Tibial artery (tissue), 4 donors: ENCODE data around the gene RAB44.

ENCODE experiments used
- DNase-seq, 2 donors: peaks; one replicate each; pipeline ENCODE4 v3.0.0-alpha.2; 2019
- H3K27ac ChIP-seq, 2 donors: fragments of 200-600 bp; sonication (generic) in 1 of 2; 1 replicate in 1 of 2; 2 replicates in 1 of 2; pipeline ENCODE4 v1.5.1; 2018 to 2019; ENCODE audit warnings: mild to moderate bottlenecking in 1 of 2
- H3K27me3 ChIP-seq, 2 donors: fragments of 200-600 bp; sonication (generic) in 1 of 2; one replicate each; pipeline versions ENCODE4 v1.5.1 to v1.6.0; 2016 to 2019
- H3K36me3 ChIP-seq, 3 donors: fragments of 200-600 bp; sonication (generic) in 2 of 3; one replicate each; pipeline ENCODE4 v1.5.1; 2016 to 2019; ENCODE audit warnings: mild to moderate bottlenecking in 2 of 3
- H3K4me1 ChIP-seq, 4 donors: fragments of 200-600 bp; sonication (generic) in 2 of 4; 1 replicate in 3 of 4; 2 replicates in 1 of 4; pipeline ENCODE4 v1.5.1; 2016 to 2019
- H3K4me3 ChIP-seq, 2 donors: fragments of 200-600 bp; sonication (generic) in 1 of 2; 1 replicate in 1 of 2; 2 replicates in 1 of 2; pipeline ENCODE4 v1.5.1; 2018 to 2019; ENCODE audit warnings: mild to moderate bottlenecking in 2 of 2
- H3K9me3 ChIP-seq, 3 donors: fragments of 200-600 bp; sonication (generic) in 1 of 3; one replicate each; pipeline ENCODE4 v1.5.1; 2016 to 2019
- CTCF ChIP-seq, 2 experiments: fragments of 200-600 bp in 1 of 2; fragments of 450-650 bp in 1 of 2; IDR thresholded peaks; one replicate each; pipeline ENCODE4 v1.5.1; 2017 to 2019; ENCODE audit warnings: antibody characterized with exemption in 2 of 2, mild to moderate bottlenecking in 1 of 2, moderate library complexity in 1 of 2
- intact Hi-C: fragments of 100-400 bp; cut with DNase I; formaldehyde crosslinking; loops from one replicate; pipeline ENCODE4 v1.15.0; 2023; ENCODE audit warnings: low total_unique reads

Gene RAB44

GRCh38 chr6:36688739-36689075 lies 8.9 kb upstream of the RAB44 start:
- DNase-seq, result no peak
- Histone ChIP-seq H3K36me3 (peaks cover 42 to 47% (median 43%) of the 10 kb centered on the region in 3 donors), H3K4me1 (peaks cover 0 to 29% (median 13%) of the 10 kb centered on the region in 4 donors), H3K27ac (no peak overlapping the region), H3K9me3 (no peaks in the 10 kb centered on the region), H3K27me3 (no peaks in the 10 kb centered on the region), H3K4me3 (no peak overlapping the region)
- TF ChIP-seq CTCF (IDR thresholded peaks at IDR 0.05), result no peak
- intact Hi-C loops, result loop anchor here (10.0 kb wide), 1 partner anchor 166 kb away; no protein-coding TSS in a partner anchor

- no peaks in the 10 kb centered on the region for H3K27me3 ChIP-seq
- no peak overlapping the region for H3K27ac ChIP-seq
- H3K36me3 ChIP-seq, result peaks cover 19 to 24% (median 20%) of the 10 kb centered on the region in 3 donors
- peak in 1 of 2 donors; percentile 6 for DNase-seq
- no peak for TF ChIP-seq CTCF (IDR thresholded peaks at IDR 0.05)
- H3K4me3 ChIP-seq, result no peak overlapping the region
- H3K9me3 ChIP-seq, result no peaks in the 10 kb centered on the region
- peaks cover 0 to 13% (median 9%) of the 10 kb centered on the region in 4 donors for H3K4me1 ChIP-seq
- intact Hi-C loops, result no loop called here
Measured at GRCh38 chr6:36691011-36691410, 6.6 kb upstream of the RAB44 start.

- peaks cover 0 to 13% (median 9%) of the 10 kb centered on the region in 4 donors for H3K4me1 ChIP-seq
- H3K4me3 ChIP-seq, result no peak overlapping the region
- intact Hi-C loops, result no loop called here
- no peak overlapping the region for H3K27ac ChIP-seq
- no peaks in the 10 kb centered on the region for H3K9me3 ChIP-seq
- no peaks in the 10 kb centered on the region for H3K27me3 ChIP-seq
- H3K36me3 ChIP-seq, result peaks cover 13 to 18% (median 14%) of the 10 kb centered on the region in 3 donors
- peak in 1 of 2 donors; percentile 23 for DNase-seq
- no peak for TF ChIP-seq CTCF (IDR thresholded peaks at IDR 0.05)
Measured at GRCh38 chr6:36691612-36692011, 6.0 kb upstream of the RAB44 start.

GRCh38 chr6:36692220-36692619 lies 5.4 kb upstream of the RAB44 start:
- H3K4me1 ChIP-seq, result peaks cover 0 to 13% (median 9%) of the 10 kb centered on the region in 4 donors
- no peak overlapping the region for H3K4me3 ChIP-seq
- H3K9me3 ChIP-seq, result no peaks in the 10 kb centered on the region
- H3K36me3 ChIP-seq, result peaks cover 7 to 12% (median 8%) of the 10 kb centered on the region in 3 donors
- no peaks in the 10 kb centered on the region for H3K27me3 ChIP-seq
- DNase-seq, result no peak
- no peak for TF ChIP-seq CTCF (IDR thresholded peaks at IDR 0.05)
- peak overlapping the region in 1 of 2 donors; percentile 47 for H3K27ac ChIP-seq
- intact Hi-C loops, result no loop called here

- peaks cover 0 to 13% (median 9%) of the 10 kb centered on the region in 4 donors for H3K4me1 ChIP-seq
- intact Hi-C loops, result no loop called here
- DNase-seq, result peak in 1 of 2 donors; percentile 85
Measured at GRCh38 chr6:36692861-36693702, 4.5 kb upstream of the RAB44 start.

More at GRCh38 chr6:36692861-36693702, 4.5 kb upstream of the RAB44 start:
- no peak for TF ChIP-seq CTCF (IDR thresholded peaks at IDR 0.05)
- Histone ChIP-seq H3K36me3 (peaks cover 0 to 3% (median 0%) of the 10 kb centered on the region in 3 donors), H3K4me3 (no peak overlapping the region), H3K9me3 (no peaks in the 10 kb centered on the region), H3K27me3 (no peaks in the 10 kb centered on the region), H3K27ac (peak overlapping the region in 1 of 2 donors; percentile 47)
